ENCODE measurements around the gene CEP350.

The CEP350 gene

DNA sequence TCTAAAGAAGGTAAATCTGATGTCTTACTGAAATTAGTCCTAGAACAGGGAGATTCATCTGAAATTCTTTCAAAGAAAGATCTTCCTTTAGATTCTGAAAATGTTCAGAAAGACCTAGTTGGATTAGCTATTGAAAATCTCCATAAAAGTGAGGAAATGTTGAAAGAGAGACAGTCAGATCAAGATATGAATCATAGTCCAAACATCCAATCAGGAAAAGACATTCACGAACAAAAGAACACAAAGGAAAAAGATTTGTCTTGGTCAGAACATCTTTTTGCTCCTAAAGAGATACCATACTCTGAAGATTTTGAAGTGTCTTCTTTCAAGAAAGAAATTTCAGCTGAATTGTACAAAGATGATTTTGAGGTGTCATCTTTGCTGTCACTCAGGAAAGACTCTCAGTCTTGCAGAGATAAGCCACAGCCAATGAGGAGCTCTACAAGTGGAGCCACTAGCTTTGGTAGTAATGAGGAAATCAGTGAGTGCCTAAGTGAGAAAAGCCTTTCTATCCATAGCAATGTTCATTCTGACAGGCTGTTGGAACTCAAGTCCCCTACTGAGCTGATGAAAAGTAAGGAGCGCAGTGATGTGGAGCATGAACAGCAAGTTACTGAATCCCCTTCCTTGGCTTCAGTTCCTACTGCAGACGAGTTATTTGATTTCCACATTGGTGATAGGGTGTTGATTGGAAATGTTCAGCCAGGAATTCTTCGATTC is 138.5 kb downstream of the CEP350 start:
- H3K27me3 ChIP-seq (replicated peaks in 2 of 5; ENCODE audit: control insufficient read depth in 4 of 5, insufficient read depth in 5 of 5, low read length in 4 of 5): no peaks in the 10 kb centered on the region
- no peaks in the 10 kb centered on the region for H3K4me1 ChIP-seq (ENCODE audit: control extremely low read depth in 1 of 4, control insufficient read depth in 4 of 4, insufficient read depth in 4 of 4, low read length in 3 of 4)
- H3K27ac ChIP-seq (ENCODE audit: insufficient read depth in 1 of 2, low read depth in 1 of 2, low read length in 2 of 2, poor library complexity in 1 of 2, severe bottlenecking in 2 of 2): no peak overlapping the region
- WGBS (ENCODE audit: insufficient coverage): 100% methylated on average over 4 of the region's 4 CpGs
- H3K36me3 ChIP-seq (ENCODE audit: control insufficient read depth in 4 of 4, insufficient read depth in 4 of 4, low read length in 3 of 4): peaks cover 37 to 81% (median 51%) of the 10 kb centered on the region in 4 experiments
- ChIA-PET CTCF (interaction anchor here (3.1 kb wide), 1 partner anchor 86 kb away, joined by 10 read pairs; no protein-coding TSS in a partner anchor), POLR2A (no interaction called here)
- no peak overlapping the region for H3K4me3 ChIP-seq (ENCODE audit: control insufficient read depth in 1 of 7, extremely low read depth in 1 of 7, insufficient read depth in 4 of 7, low read depth in 2 of 7, low read length in 6 of 7)
- DNase-seq: no peak
- no peaks in the 10 kb centered on the region for H3K9me3 ChIP-seq (ENCODE audit: control extremely low read depth in 1 of 5, control insufficient read depth in 4 of 5, insufficient read depth in 2 of 5, low read depth in 1 of 5, low read length in 4 of 5)

GRCh38 chr1:180094705-180095295 is 140.2 kb downstream of the CEP350 start:
- H3K4me1 ChIP-seq (ENCODE audit: control extremely low read depth in 1 of 4, control insufficient read depth in 4 of 4, insufficient read depth in 4 of 4, low read length in 3 of 4): no peaks in the 10 kb centered on the region
- no peak overlapping the region for H3K27ac ChIP-seq (ENCODE audit: insufficient read depth in 1 of 2, low read depth in 1 of 2, low read length in 2 of 2, poor library complexity in 1 of 2, severe bottlenecking in 2 of 2)
- no peaks in the 10 kb centered on the region for H3K27me3 ChIP-seq (replicated peaks in 2 of 5; ENCODE audit: control insufficient read depth in 4 of 5, insufficient read depth in 5 of 5, low read length in 4 of 5)
- POLR2A ChIA-PET: no interaction called here
- CTCF ChIA-PET: interaction anchor here (1.1 to 3.1 kb wide), 3 partner anchors 10 to 84 kb away, joined by 3 to 10 read pairs (median 5); no protein-coding TSS in a partner anchor
- WGBS (ENCODE audit: insufficient coverage): 100% methylated on average over 1 of the region's 3 CpGs
- DNase-seq: no peak
- H3K36me3 ChIP-seq (ENCODE audit: control insufficient read depth in 4 of 4, insufficient read depth in 4 of 4, low read length in 3 of 4): peaks cover 41 to 77% (median 52%) of the 10 kb centered on the region in 4 experiments
- H3K9me3 ChIP-seq (ENCODE audit: control extremely low read depth in 1 of 5, control insufficient read depth in 4 of 5, insufficient read depth in 2 of 5, low read depth in 1 of 5, low read length in 4 of 5): no peaks in the 10 kb centered on the region
- H3K4me3 ChIP-seq (ENCODE audit: control insufficient read depth in 1 of 7, extremely low read depth in 1 of 7, insufficient read depth in 4 of 7, low read depth in 2 of 7, low read length in 6 of 7): no peak overlapping the region

DNA sequence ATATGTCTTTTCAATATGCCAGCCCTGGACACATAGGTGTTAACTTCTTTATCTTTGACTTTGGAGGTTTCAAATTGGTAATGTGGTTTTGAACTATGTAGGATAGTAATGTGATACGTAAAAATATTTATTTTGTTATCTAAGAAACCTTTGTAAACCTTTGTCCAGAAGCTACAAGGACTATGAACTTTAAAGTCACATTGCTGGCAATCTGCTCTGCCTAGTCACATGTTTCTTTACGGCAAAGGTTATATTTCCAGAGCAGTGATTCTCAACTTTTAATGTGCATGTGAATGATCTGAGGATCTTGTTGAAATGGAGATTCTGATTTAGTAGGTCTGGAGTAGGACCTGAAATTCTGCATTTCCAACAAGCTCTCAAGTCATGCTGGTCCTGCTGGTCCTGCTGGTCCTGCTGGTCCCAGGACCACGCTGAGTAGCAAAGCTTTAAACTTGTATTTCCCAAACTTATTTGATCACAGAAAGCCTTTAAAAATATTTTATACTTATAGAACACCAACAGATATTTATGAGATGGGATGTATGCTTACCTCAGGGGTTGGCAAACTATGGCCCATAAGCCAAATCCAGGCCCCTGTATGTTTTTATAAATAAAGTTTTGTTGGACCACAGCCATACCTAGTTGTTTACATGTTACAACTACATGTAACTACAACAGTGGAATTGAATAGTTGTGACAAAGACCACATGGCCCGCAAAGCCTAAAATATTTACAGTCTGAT is 142.1 kb downstream of the CEP350 start:
- 100% methylated on average over 1 of the region's 4 CpGs for WGBS (ENCODE audit: insufficient coverage)
- CTCF ChIA-PET: interaction anchor here (1.0 to 1.3 kb wide), 3 partner anchors 10 to 82 kb away, joined by 3 to 4 read pairs (median 3); no protein-coding TSS in a partner anchor
- no peak overlapping the region for H3K27ac ChIP-seq (ENCODE audit: insufficient read depth in 1 of 2, low read depth in 1 of 2, low read length in 2 of 2, poor library complexity in 1 of 2, severe bottlenecking in 2 of 2)
- peaks cover 0 to 6% (median 2%) of the 10 kb centered on the region in 4 experiments for H3K4me1 ChIP-seq (ENCODE audit: control extremely low read depth in 1 of 4, control insufficient read depth in 4 of 4, insufficient read depth in 4 of 4, low read length in 3 of 4)
- H3K27me3 ChIP-seq (replicated peaks in 2 of 5; ENCODE audit: control insufficient read depth in 4 of 5, insufficient read depth in 5 of 5, low read length in 4 of 5): no peaks in the 10 kb centered on the region
- peaks cover 35 to 74% (median 50%) of the 10 kb centered on the region in 4 experiments for H3K36me3 ChIP-seq (ENCODE audit: control insufficient read depth in 4 of 4, insufficient read depth in 4 of 4, low read length in 3 of 4)
- no peak for DNase-seq
- no peaks in the 10 kb centered on the region for H3K9me3 ChIP-seq (ENCODE audit: control extremely low read depth in 1 of 5, control insufficient read depth in 4 of 5, insufficient read depth in 2 of 5, low read depth in 1 of 5, low read length in 4 of 5)
- no peak overlapping the region for H3K4me3 ChIP-seq (ENCODE audit: control insufficient read depth in 1 of 7, extremely low read depth in 1 of 7, insufficient read depth in 4 of 7, low read depth in 2 of 7, low read length in 6 of 7)
- POLR2A ChIA-PET: no interaction called here

DNA sequence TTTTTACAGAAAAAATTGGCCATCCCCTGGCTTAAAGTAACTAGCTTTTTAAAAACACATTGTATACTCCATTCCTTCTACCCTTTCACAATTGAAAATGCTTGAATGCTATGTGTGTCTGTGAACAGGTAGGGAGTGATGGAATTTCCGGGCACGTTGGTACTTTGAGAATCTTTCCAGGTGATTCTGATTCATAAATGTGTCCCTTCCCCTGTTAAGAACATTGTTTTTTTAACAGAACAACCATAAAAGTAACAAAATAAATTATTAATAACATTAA is 142.7 kb downstream of the CEP350 start:
- H3K27ac ChIP-seq (ENCODE audit: insufficient read depth in 1 of 2, low read depth in 1 of 2, low read length in 2 of 2, poor library complexity in 1 of 2, severe bottlenecking in 2 of 2): no peak overlapping the region
- ChIA-PET CTCF (interaction anchor here (1.0 to 1.3 kb wide), 3 partner anchors 9 to 82 kb away, joined by 3 to 4 read pairs (median 3); no protein-coding TSS in a partner anchor), POLR2A (no interaction called here)
- no peak overlapping the region for H3K4me3 ChIP-seq (ENCODE audit: control insufficient read depth in 1 of 7, extremely low read depth in 1 of 7, insufficient read depth in 4 of 7, low read depth in 2 of 7, low read length in 6 of 7)
- no peaks in the 10 kb centered on the region for H3K27me3 ChIP-seq (replicated peaks in 2 of 5; ENCODE audit: control insufficient read depth in 4 of 5, insufficient read depth in 5 of 5, low read length in 4 of 5)
- peaks cover 0 to 6% (median 2%) of the 10 kb centered on the region in 4 experiments for H3K4me1 ChIP-seq (ENCODE audit: control extremely low read depth in 1 of 4, control insufficient read depth in 4 of 4, insufficient read depth in 4 of 4, low read length in 3 of 4)
- peaks cover 34 to 75% (median 48%) of the 10 kb centered on the region in 4 experiments for H3K36me3 ChIP-seq (ENCODE audit: control insufficient read depth in 4 of 4, insufficient read depth in 4 of 4, low read length in 3 of 4)
- H3K9me3 ChIP-seq (ENCODE audit: control extremely low read depth in 1 of 5, control insufficient read depth in 4 of 5, insufficient read depth in 2 of 5, low read depth in 1 of 5, low read length in 4 of 5): no peaks in the 10 kb centered on the region
- DNase-seq: no peak
- WGBS (ENCODE audit: insufficient coverage): no CpG with 5 or more reads among the region's 2 CpGs

DNA sequence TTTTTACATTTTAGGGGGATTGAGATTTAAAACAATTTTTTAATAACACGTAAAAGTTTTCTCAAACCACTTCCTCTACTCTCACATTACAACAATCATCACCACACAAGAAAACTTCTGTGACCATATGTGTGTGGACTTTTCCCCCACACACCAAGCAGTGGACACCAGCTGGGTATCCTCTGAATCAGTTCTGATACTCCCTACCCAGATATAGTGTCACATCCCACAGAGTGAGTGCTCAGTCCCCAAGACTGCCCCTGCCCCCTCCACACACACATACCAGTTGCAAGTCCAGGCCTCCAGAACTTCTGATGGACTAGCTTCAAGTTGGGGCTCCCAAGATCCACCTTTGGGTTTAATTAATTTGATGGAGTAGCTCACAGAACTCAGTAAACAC is 146.8 kb downstream of the CEP350 start:
- Histone ChIP-seq H3K9me3 (ENCODE audit: control extremely low read depth in 1 of 5, control insufficient read depth in 4 of 5, insufficient read depth in 2 of 5, low read depth in 1 of 5, low read length in 4 of 5) (no peaks in the 10 kb centered on the region), H3K27ac (ENCODE audit: insufficient read depth in 1 of 2, low read depth in 1 of 2, low read length in 2 of 2, poor library complexity in 1 of 2, severe bottlenecking in 2 of 2) (no peak overlapping the region), H3K36me3 (ENCODE audit: control insufficient read depth in 4 of 4, insufficient read depth in 4 of 4, low read length in 3 of 4) (peaks cover 15 to 58% (median 30%) of the 10 kb centered on the region in 4 experiments), H3K4me1 (ENCODE audit: control extremely low read depth in 1 of 4, control insufficient read depth in 4 of 4, insufficient read depth in 4 of 4, low read length in 3 of 4) (peaks cover 0 to 6% (median 2%) of the 10 kb centered on the region in 4 experiments), H3K4me3 (ENCODE audit: control insufficient read depth in 1 of 7, extremely low read depth in 1 of 7, insufficient read depth in 4 of 7, low read depth in 2 of 7, low read length in 6 of 7) (no peak overlapping the region), H3K27me3 (replicated peaks in 2 of 5; ENCODE audit: control insufficient read depth in 4 of 5, insufficient read depth in 5 of 5, low read length in 4 of 5) (no peaks in the 10 kb centered on the region)
- ChIA-PET POLR2A (no interaction called here), CTCF (interaction anchor here (0.6 to 4.3 kb wide), 7 partner anchors 16 to 380 kb away, joined by 3 to 23 read pairs (median 4); no protein-coding TSS in a partner anchor)
- WGBS (ENCODE audit: insufficient coverage): no CpG with 5 or more reads among the region's 1 CpG
- no peak for DNase-seq

DNA sequence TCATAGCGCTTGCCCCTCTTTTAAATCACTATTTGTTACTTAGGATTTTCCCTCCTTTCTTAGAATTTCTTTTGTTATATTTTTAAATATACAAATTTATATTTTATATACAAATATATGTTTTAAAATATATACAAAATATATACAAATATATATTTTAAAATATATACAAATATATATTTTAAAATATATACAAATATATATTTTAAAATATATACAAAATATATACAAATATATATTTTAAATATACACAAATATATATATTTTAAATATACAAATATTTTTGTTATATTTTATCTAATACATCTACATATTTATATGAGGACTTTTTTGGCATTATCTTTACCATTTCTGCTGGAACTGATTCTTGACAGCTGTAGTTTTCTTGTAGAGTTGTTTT is 149.2 kb downstream of the CEP350 start:
- CTCF ChIA-PET: interaction anchor here (1.8 to 4.3 kb wide), 3 partner anchors 15 to 76 kb away, joined by 4 to 23 read pairs (median 4); no protein-coding TSS in a partner anchor
- no CpG with 5 or more reads among the region's 1 CpG for WGBS (ENCODE audit: insufficient coverage)

More for the DNA sequence above, 149.2 kb downstream of the CEP350 start:
- Histone ChIP-seq H3K4me3 (ENCODE audit: control insufficient read depth in 1 of 7, extremely low read depth in 1 of 7, insufficient read depth in 4 of 7, low read depth in 2 of 7, low read length in 6 of 7) (no peak overlapping the region), H3K9me3 (ENCODE audit: control extremely low read depth in 1 of 5, control insufficient read depth in 4 of 5, insufficient read depth in 2 of 5, low read depth in 1 of 5, low read length in 4 of 5) (no peaks in the 10 kb centered on the region), H3K36me3 (ENCODE audit: control insufficient read depth in 4 of 4, insufficient read depth in 4 of 4, low read length in 3 of 4) (peaks cover 5 to 53% (median 27%) of the 10 kb centered on the region in 4 experiments), H3K27ac (ENCODE audit: insufficient read depth in 1 of 2, low read depth in 1 of 2, low read length in 2 of 2, poor library complexity in 1 of 2, severe bottlenecking in 2 of 2) (no peak overlapping the region), H3K4me1 (ENCODE audit: control extremely low read depth in 1 of 4, control insufficient read depth in 4 of 4, insufficient read depth in 4 of 4, low read length in 3 of 4) (peaks cover 0 to 6% (median 2%) of the 10 kb centered on the region in 4 experiments), H3K27me3 (replicated peaks in 2 of 5; ENCODE audit: control insufficient read depth in 4 of 5, insufficient read depth in 5 of 5, low read length in 4 of 5) (no peaks in the 10 kb centered on the region)
- POLR2A ChIA-PET: no interaction called here
- no peak for DNase-seq

All from common myeloid progenitor, CD34-positive (primary cell).